Fibroblast of the conjunctiva (primary cell): ENCODE results near the gene ECSIT.
"Not testable (repeated sequence)": the region's sequence is repeated elsewhere in the genome, so short reads cannot be mapped to it uniquely, and the experiment has no call there.

Experiments used
- DNase-seq: peaks from one replicate; pipeline ENCODE4 v3.0.0-alpha.2; 2010; ENCODE audit warnings: low read depth

The ECSIT gene

GRCh38 chr19:11475861-11476260, 53.1 kb downstream of the ECSIT start:
- DNase-seq: no peak

DNA sequence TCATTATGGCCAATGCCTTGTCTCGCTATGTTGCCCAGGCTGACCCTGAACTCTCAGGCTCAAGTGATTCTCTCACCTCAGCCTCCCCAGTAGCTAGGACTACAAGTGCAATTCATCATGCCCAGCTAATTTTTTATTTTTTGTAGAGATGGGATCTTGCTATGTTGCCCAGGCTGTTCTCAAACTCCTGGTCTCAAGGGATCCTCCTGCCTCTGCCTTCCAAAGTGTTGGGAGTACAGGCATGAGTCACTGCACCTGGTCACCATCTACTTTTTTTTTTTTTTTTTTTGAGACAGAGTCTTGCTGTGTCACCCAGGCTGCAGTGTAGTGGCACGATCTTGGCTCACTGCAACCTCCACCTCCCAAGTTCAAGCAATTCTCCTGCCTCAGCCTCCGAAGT, 53.6 kb downstream of the ECSIT start:
- DNase-seq: not testable (repeated sequence)

DNA sequence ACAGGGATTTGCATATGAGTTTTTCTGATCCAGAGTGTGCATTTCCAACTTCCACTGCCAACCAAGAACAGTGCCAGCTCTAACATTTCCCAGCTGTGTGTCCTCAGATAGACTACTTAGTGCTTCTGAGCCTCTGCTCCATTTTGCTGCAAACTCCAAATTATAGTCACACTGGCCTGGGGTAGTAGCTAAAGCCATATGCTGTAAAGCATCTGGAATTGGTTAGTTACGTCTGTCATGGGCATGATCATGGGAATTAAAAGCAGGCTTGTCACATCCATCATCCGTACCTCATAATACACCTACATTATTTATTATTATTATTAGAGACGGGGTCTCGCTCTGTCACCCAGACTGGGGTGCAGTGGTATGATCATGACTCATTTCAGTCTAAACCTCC, 55.2 kb downstream of the ECSIT start:
- no peak for DNase-seq

DNA sequence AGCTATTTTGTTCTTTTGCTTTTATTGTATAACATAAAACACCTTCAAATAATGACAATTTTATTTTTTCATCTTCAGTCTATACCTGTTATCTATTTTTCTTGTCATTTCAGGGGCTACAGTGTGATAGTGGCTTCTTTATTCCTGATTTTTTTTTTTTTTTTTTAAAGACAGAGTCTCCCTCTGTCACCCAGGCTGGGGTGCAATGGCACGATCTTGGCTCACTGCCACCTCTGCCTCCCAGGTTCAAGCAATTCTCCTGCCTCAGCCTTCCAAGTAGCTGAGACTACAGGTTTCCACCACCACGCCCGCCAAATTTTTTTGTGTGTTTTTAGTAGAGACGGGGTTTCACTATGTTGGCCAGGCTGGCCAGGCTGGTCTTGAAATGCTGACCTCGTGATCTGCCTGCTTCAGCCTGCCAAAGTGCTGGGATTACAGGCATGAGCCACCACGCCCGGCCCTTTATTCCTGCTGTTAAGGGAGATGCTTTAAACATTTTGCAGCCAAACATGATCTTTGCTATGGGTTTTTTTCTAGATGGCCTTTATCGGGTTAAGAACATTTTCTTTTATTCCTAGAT, 60.6 kb downstream of the ECSIT start:
- DNase-seq: not testable (repeated sequence)

DNA sequence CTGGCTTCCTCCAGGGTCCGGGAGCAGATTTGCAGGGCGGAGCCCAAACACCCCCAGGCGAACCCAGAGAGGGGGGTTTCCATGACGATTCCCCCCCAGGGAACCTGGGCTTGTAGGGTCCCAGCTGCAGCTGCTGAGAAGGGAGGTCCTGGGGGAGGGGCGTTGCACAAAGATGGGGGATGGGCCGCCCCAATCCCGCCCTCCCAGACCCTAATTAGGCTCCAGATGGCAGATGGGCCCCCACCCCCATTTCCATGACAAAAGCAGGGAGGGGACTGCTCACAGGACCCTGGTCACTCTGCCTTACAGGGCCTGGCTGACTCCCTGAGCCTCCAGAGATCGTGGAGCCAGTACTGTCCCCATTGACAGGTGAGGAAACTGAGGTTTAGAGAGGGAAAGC, 63.3 kb downstream of the ECSIT start:
- DNase-seq: no peak

- DNase-seq: no peak
These were observed 64.3 kb downstream of the ECSIT start for GRCh38 chr19:11464333-11465265.

DNA sequence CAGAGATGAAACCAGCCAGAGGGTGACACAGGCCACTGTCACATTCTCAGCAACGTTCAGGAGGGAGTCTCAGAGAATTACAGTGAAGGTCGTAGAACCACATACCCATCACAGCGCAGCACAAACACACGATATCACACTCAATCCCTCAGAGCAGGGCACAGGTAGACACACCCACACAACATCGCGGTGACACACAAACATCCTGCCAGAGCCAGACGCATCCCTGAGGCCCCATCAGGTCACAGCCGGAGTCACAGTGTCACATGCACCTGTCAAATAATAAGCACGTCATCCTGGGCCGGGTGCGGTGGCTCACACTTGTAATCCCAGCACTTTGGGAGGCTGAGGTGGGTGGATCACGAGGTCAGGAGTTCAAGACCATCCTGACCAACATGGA, 65.5 kb downstream of the ECSIT start:
- DNase-seq: no peak

- DNase-seq: no peak
These were observed 67.5 kb downstream of the ECSIT start for GRCh38 chr19:11461453-11461852.

DNA sequence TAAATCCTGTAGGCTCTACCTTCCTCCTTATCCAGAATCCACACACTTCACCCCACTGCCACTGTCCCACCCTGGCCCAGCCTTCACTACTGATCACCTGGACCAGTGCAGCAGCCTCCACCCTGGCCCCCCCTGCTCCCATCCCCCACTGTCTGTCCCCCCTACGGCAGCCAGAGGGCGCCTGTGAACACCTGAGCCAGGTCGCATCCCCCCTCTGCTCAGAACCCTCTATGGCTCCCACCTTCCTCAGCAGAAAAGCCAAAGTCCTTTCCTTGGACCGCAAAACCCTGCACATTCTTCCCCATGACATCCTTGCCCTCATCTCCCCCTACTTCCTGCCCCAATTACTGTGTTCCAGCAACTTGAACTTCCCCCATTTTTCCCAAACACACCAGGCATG, 68.7 kb downstream of the ECSIT start:
- DNase-seq: no peak

- DNase-seq: not testable (repeated sequence)
These were observed 70.0 kb downstream of the ECSIT start for GRCh38 chr19:11458912-11459311.

DNA sequence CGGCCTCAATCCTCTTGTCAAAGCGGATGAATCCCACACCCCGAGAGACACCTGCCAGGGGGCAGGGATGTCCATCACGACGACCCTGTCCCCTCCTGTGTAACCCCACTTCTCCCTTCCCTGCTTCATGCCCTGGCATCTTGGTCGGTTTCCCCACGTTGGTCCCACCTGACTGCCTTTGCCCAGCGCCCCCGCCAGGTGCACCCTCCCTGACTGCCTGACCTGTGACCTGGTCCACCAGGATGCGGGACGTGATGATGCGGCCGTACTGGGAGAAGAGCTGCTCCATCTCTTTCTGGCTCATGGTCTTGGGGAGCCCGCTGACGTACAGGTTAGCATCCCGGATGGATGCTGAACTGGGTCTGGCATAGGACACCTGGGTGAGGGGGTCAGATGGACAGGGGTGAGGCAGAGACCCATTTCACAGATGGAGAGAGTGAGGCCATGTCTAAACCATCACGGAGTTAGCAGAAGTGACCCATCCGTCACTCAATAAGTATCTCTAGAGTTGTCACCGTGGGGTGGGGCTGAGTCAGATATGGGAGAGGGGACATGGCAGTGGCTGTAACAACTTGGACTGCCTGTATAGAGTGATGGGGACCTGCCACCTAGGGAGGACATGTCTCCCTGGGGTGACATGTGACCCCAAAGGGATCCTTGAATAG, 70.6 kb downstream of the ECSIT start:
- DNase-seq: no peak

DNA sequence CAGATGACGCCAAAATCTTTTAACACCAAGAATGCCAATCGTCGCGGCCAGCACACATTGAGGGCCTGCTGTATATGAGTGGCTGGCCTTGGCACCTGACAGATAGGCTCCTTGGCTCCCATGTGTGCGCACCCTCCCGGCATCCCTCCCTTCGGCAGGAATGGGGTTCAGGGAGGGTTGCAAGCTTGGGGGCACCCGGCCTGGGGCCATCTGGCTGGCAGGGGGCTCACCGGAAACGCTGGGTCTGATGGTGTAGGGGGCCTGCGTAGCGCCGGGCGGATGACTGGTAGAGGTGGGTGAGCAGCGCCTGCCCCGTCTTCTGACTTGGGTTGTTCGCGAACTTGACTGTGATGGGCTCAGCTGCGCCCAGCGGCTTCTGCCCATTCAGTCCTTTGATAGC, 71.1 kb downstream of the ECSIT start:
- DNase-seq: no peak

DNA sequence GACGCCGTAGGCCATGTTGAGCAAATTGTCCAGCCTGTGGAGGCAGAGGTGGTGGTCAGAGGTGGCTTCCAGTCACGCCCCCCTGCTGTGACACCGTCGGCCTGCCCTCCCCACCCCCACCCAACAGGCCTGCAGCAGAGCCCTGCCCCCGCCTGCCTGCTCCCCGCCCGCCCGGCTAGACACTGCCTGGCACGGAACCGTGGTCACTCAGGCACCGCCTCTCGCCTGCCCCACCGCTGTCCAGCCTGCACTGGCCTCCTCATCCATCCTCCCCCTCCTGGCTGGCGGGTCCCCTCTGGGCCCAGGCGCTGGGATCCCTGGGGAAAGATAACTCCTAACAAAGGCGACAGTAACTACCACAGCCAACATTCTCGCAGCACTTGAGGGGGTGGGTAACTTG, 71.8 kb downstream of the ECSIT start:
- DNase-seq: no peak

DNA sequence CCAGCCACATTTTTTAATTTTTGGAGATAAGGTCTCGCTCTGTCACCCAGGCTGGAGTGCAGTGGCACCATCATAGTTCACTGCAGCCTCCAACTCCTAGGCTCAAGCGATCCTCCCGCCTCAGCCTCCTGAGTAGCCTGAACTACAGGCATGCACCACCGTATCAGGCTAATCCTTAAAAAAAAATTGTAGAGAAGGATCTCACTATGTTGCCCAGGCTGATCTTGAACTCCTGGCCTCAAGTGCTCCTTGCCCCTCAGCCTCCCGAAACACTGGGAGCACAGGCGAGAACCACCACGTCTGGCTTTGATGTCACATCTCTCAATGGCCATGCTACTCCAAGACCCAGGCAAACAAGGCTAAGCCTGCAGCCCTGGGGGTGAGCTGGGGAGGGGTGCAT, 72.3 kb downstream of the ECSIT start:
- DNase-seq: no peak
